HCT116 (cell line): ENCODE measurements around the gene TSPAN3. TPM values are rescaled to one million over a fixed set of nuclear protein-coding genes. Genes with fewer than 3 reads are reported as not detected.
A peak's percentile ranks its signal among the peaks of the same experiment; 100 is the strongest.

Experiments
- ATAC-seq: fragments of 200-7000 bp; cut with Tn5 transposase; 2 replicates; pipeline ENCODE4 v1.9.1; 2020; ENCODE audit warnings: mild to moderate bottlenecking, moderate library complexity
- BruUV-seq: library from RNA; stranded (reverse); fragments of 400-500 nt; replicated peaks from 2 replicates; lab custom pipeline; 2021; lab: Mats Ljungman, UMichigan
- CTCF ChIA-PET: fragments of 300-600 bp; sonication (Branson Sonifier 250); formaldehyde crosslinking; loops from one replicate; lab custom pipeline; 2021; ENCODE audit warnings: antibody characterized with exemption; lab: Charles Lee
- POLR2A ChIA-PET: fragments of 300-600, 350-600 bp; sonication (Branson Sonifier 250); formaldehyde crosslinking; loops from one replicate; lab custom pipeline; 2021; ENCODE audit warnings: antibody characterized with exemption; lab: Charles Lee
- RAD21 ChIA-PET, 2 experiments: fragments of 300-600 bp; sonication (Branson Sonifier 250); formaldehyde crosslinking; loops; one replicate each; lab custom pipeline; 2023; ENCODE audit warnings: low total read pairs in 2 of 2; ENCODE audit not compliant: uncharacterized antibody in 2 of 2, unreplicated experiment in 2 of 2, low non-redundant PET in 1 of 2; lab: Charles Lee
- DNase-seq: peaks from one replicate; pipeline ENCODE4 v3.0.0-alpha.2; 2010; ENCODE audit warnings: low read depth, low spot score
- H2AFZ ChIP-seq: fragments of 200-600 bp; shearing (Covaris generic), sonication (generic); 2 replicates; pipeline ENCODE4 v1.6.1; 2017; ENCODE audit warnings: low read depth, mixed run types, mixed read lengths, antibody characterized with exemption, low read length; ENCODE audit not compliant: poor library complexity, severe bottlenecking
- H3K27ac ChIP-seq: 2 replicates; pipeline ENCODE4 v1.5.1; 2012; ENCODE audit warnings: low read depth, low read length
- H3K27me3 ChIP-seq: fragments of 200-600 bp; sonication (generic); 2 replicates; pipeline ENCODE4 v1.6.1; 2016; ENCODE audit warnings: mixed run types, low read length, mixed read lengths; ENCODE audit not compliant: insufficient read depth
- H3K36me3 ChIP-seq, 2 experiments: fragments of 200-500 bp in 1 of 2; fragments of 200-600 bp in 1 of 2; sonication (Bioruptor generic) in 1 of 2; sonication (generic) in 1 of 2; 2 replicates each; pipeline versions ENCODE4 v1.5.1 to v1.6.1; 2014 to 2016; ENCODE audit warnings: low read length in 2 of 2, inconsistent platforms in 1 of 2, mixed read lengths in 1 of 2, mixed run types in 1 of 2; ENCODE audit not compliant: insufficient read depth in 2 of 2, control insufficient read depth in 1 of 2
- H3K4me1 ChIP-seq, 2 experiments: fragments of 200-600 bp in 1 of 2; sonication (generic) in 1 of 2; 2 replicates each; pipeline versions ENCODE4 v1.5.1 to v1.6.1; 2012 to 2017; ENCODE audit warnings: low read length in 2 of 2, inconsistent platforms in 1 of 2, mild to moderate bottlenecking in 1 of 2, mixed read lengths in 1 of 2, mixed run types in 1 of 2, moderate library complexity in 1 of 2; ENCODE audit not compliant: insufficient read depth in 2 of 2, control insufficient read depth in 1 of 2
- H3K4me2 ChIP-seq: fragments of 200-600 bp; sonication (generic); 2 replicates; pipeline ENCODE4 v1.6.1; 2017; ENCODE audit warnings: mixed run types, low read length, mixed read lengths
- H3K4me3 ChIP-seq, 2 experiments: fragments of 200-600 bp in 1 of 2; sonication (generic) in 1 of 2; replicated peaks in 1 of 2; 2 replicates each; pipeline ENCODE4 v1.5.1; 2011 to 2016; ENCODE audit warnings: low read length in 2 of 2, control low read depth in 1 of 2, low read depth in 1 of 2, mild to moderate bottlenecking in 1 of 2, mixed read lengths in 1 of 2, mixed run types in 1 of 2
- H3K79me2 ChIP-seq: fragments of 200-600 bp; sonication (generic); 2 replicates; pipeline ENCODE4 v1.6.1; 2017; ENCODE audit warnings: mild to moderate bottlenecking, mixed run types, low read length, moderate library complexity, mixed read lengths; ENCODE audit not compliant: insufficient read depth
- H3K9ac ChIP-seq: fragments of 200-600 bp; sonication (generic); 2 replicates; pipeline ENCODE4 v1.6.1; 2016; ENCODE audit warnings: low read length, mixed read lengths
- H3K9me2 ChIP-seq: fragments of 200-600 bp; sonication (generic), shearing (Covaris generic); 2 replicates; pipeline ENCODE4 v1.6.1; 2017; ENCODE audit warnings: mixed run types, mild to moderate bottlenecking, moderate library complexity; ENCODE audit not compliant: insufficient read depth
- H3K9me3 ChIP-seq, 2 experiments: fragments of 200-500 bp in 1 of 2; fragments of 200-600 bp in 1 of 2; sonication (Bioruptor generic) in 1 of 2; sonication (generic) in 1 of 2; 2 replicates each; pipeline ENCODE4 v1.6.1; 2014 to 2017; ENCODE audit warnings: low read length in 2 of 2, mixed read lengths in 2 of 2, inconsistent platforms in 1 of 2, low read depth in 1 of 2, mild to moderate bottlenecking in 1 of 2, mixed run types in 1 of 2, moderate library complexity in 1 of 2; ENCODE audit not compliant: control insufficient read depth in 1 of 2, insufficient read depth in 1 of 2
- H4K20me1 ChIP-seq: fragments of 200-600 bp; sonication (generic), shearing (Covaris generic); 2 replicates; pipeline ENCODE4 v1.6.1; 2017; ENCODE audit warnings: mixed run types, mild to moderate bottlenecking, moderate library complexity; ENCODE audit not compliant: insufficient read depth
- CBX3 ChIP-seq: IDR thresholded peaks from 2 replicates; pipeline ENCODE4 v1.6.1; 2012; ENCODE audit warnings: low read depth
- CTCF ChIP-seq, 3 experiments: fragments of 200-600 bp in 1 of 3; sonication (generic) in 1 of 3; IDR thresholded peaks in 2 of 3; conservative IDR thresholded peaks in 1 of 3; 2 replicates each; pipeline ENCODE4 v1.5.1; 2012 to 2017; ENCODE audit warnings: low read depth in 2 of 3, low read length in 2 of 3, antibody characterized with exemption in 1 of 3, borderline replicate concordance in 1 of 3, control low read depth in 1 of 3, mild to moderate bottlenecking in 1 of 3, mixed read lengths in 1 of 3, mixed run types in 1 of 3, moderate library complexity in 1 of 3; ENCODE audit not compliant: insufficient read depth in 1 of 3
- POLR2AphosphoS5 ChIP-seq: IDR thresholded peaks from 2 replicates; pipeline ENCODE4 v1.6.1; 2011; ENCODE audit warnings: mild to moderate bottlenecking, low read depth, low read length, moderate library complexity
- RAD21 ChIP-seq: IDR thresholded peaks from 2 replicates; pipeline ENCODE4 v1.6.1; 2012; ENCODE audit warnings: low read depth, mild to moderate bottlenecking
- intact Hi-C: fragments of 100-400 bp; cut with micrococcal nuclease; formaldehyde crosslinking; loops from 2 replicates; pipeline ENCODE4 v1.10.0; 2022
- total RNA-seq: library from RNA; stranded (reverse); gene quantifications from one replicate; pipeline ENCODE4 v1.2.1, GENCODE V29; 2021; ENCODE audit not compliant: unreplicated experiment

The TSPAN3 gene
- total RNA-seq, 1 experiment from 2014 or later, result 140 TPM

DNA sequence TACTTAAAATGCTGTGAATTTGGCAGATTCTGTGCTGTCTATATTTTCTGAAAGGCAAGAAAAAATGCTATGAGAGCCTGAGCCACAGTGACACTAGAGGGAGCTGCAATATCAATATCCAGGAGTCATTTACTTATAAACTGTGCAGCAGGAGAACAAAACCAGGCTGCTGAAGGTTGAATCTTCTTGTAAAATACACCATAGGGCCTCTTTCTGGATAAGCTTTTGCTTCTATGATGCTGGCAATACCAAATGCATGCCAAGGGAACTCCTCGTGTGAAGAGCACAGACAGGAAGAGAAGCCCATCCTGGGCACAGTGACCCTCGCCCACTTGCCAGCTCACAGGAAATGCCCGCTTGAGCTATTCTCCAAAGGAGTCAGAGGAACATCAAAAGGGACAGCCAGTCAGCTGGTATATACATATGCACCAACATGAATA lies 48.0 kb upstream of the TSPAN3 start:
- Histone ChIP-seq H3K4me3 (no peak overlapping the region), H3K9me3 (no peaks in the 10 kb centered on the region), H3K9ac (no peak overlapping the region), H3K4me1 (0 out of 4 replicates have a peak, but pooled peaks cover 0 to 3% of the 10 kb centered on the region in 2 experiments), H4K20me1 (no peaks in the 10 kb centered on the region), H3K4me2 (no peak overlapping the region), H3K27ac (no peak overlapping the region), H2AFZ (no peak overlapping the region), H3K27me3 (no peaks in the 10 kb centered on the region), H3K9me2 (no peaks in the 10 kb centered on the region), H3K79me2 (no peaks in the 10 kb centered on the region), H3K36me3 (no peaks in the 10 kb centered on the region)
- ChIA-PET POLR2A (no interaction called here), RAD21 (interaction anchor here (0.7 to 1.5 kb wide), 5 partner anchors 12 to 425 kb away, joined by 3 to 6 read pairs (median 5); no protein-coding TSS in a partner anchor), CTCF (interaction anchor here (0.9 to 5.8 kb wide), 11 partner anchors 9 to 702 kb away, joined by 3 to 47 read pairs (median 5); partner anchors contain the start of gene LINGO1)
- ATAC-seq (peak; percentile 83), DNase-seq (peak; percentile 36)
- intact Hi-C loops, result loop anchor here (1.0 to 2.0 kb wide), 4 partner anchors 377 to 702 kb away; partner anchors contain the start of gene LINGO1
- BruUV-seq, result no TSS peak
- TF ChIP-seq CBX3, result no peak
- TF ChIP-seq RAD21, result peak; percentile 81
- peak; percentile 72 to 77 (median 75) for TF ChIP-seq CTCF (IDR thresholded peaks at IDR 0.05 in 2 of 3, conservative IDR thresholded peaks at IDR 0.05 in 1 of 3; ENCODE audit: borderline replicate concordance in 1 of 3, insufficient read depth in 1 of 3, low read depth in 2 of 3, low read length in 2 of 3)

GRCh38 chr15:77115179-77115578 lies 44.3 kb upstream of the TSPAN3 start:
- CTCF ChIA-PET, result interaction anchor here (1.4 kb wide), 1 partner anchor 382 kb away, joined by 4 read pairs; no protein-coding TSS in a partner anchor
- no peak for TF ChIP-seq POLR2AphosphoS5
- Histone ChIP-seq H3K9me3 (no peaks in the 10 kb centered on the region), H3K4me2 (no peak overlapping the region), H3K9me2 (no peaks in the 10 kb centered on the region), H3K9ac (no peak overlapping the region), H2AFZ (no peak overlapping the region), H3K4me1 (0 out of 4 replicates have a peak, but pooled peaks cover 0 to 3% of the 10 kb centered on the region in 2 experiments), H3K79me2 (no peaks in the 10 kb centered on the region), H3K27ac (no peak overlapping the region), H3K4me3 (no peak overlapping the region), H3K27me3 (no peaks in the 10 kb centered on the region), H3K36me3 (no peaks in the 10 kb centered on the region), H4K20me1 (no peaks in the 10 kb centered on the region)
- intact Hi-C loops, result no loop called here
- no peak for ATAC-seq
- RAD21 ChIA-PET, result no interaction called here
- BruUV-seq, result no TSS peak
- POLR2A ChIA-PET, result no interaction called here
- no peak for DNase-seq
